ENCODE measurements around the gene C9orf72. TPM values are rescaled to one million over a fixed set of nuclear protein-coding genes. Genes with fewer than 3 reads are reported as not detected.
A peak's percentile ranks its signal among the peaks of the same experiment; 100 is the strongest.
"Not testable (repeated sequence)": the region's sequence is repeated elsewhere in the genome, so short reads cannot be mapped to it uniquely, and the experiment has no call there.

Gene C9orf72
- 18.7 TPM for total RNA-seq
- long read RNA-seq, partial matches to known transcripts, result 4 of 10 reads
- long read RNA-seq, other reads (novel, unspliced or antisense), result 2 of 10 reads

GRCh38 chr9:27572918-27573633 is at the start of gene C9orf72:
C9orf72 (minus strand) TSS chr9:27573481; CDS start chr9:27567120, 6,361 bp downstream.
- intact Hi-C loops (cut with DNase I), result loop anchor here (10.0 kb wide), 1 partner anchor 112 kb away; no protein-coding TSS in a partner anchor

GRCh38 chr9:27622693-27623340 is 49.5 kb upstream of the C9orf72 start:
- no peak for ATAC-seq
- intact Hi-C loops (cut with DNase I), result no loop called here
- DNase-seq (ENCODE audit: missing footprints), result no peak

More at GRCh38 chr9:27572918-27573633, at the start of gene C9orf72:
- DNase-seq (ENCODE audit: missing footprints) (peak; percentile 91), ATAC-seq (peak; percentile 95)

- DNase-seq (ENCODE audit: missing footprints) (no peak), ATAC-seq (no peak)
- intact Hi-C loops (cut with DNase I), result no loop called here
These were observed 46.5 kb upstream of the C9orf72 start for GRCh38 chr9:27619743-27620142.

GRCh38 chr9:27618066-27618465 is 44.8 kb upstream of the C9orf72 start:
- ATAC-seq (no peak), DNase-seq (ENCODE audit: missing footprints) (no peak)
- intact Hi-C loops (cut with DNase I), result no loop called here

- DNase-seq (ENCODE audit: missing footprints), result no peak
- no peak for ATAC-seq
- intact Hi-C loops (cut with DNase I), result no loop called here
These were observed 41.3 kb upstream of the C9orf72 start for GRCh38 chr9:27614551-27614950.

GRCh38 chr9:27612036-27612435 is 38.8 kb upstream of the C9orf72 start:
- ATAC-seq; DNase-seq (ENCODE audit: missing footprints); intact Hi-C loops (cut with DNase I): not testable (repeated sequence)

GRCh38 chr9:27610622-27611021 is 37.3 kb upstream of the C9orf72 start:
- DNase-seq (ENCODE audit: missing footprints) (no peak), ATAC-seq (no peak)
- intact Hi-C loops (cut with DNase I), result no loop called here

GRCh38 chr9:27602954-27603353 is 29.7 kb upstream of the C9orf72 start:
- DNase-seq (ENCODE audit: missing footprints), result no peak
- intact Hi-C loops (cut with DNase I), result no loop called here
- ATAC-seq, result no peak

- DNase-seq (ENCODE audit: missing footprints), result no peak
- intact Hi-C loops (cut with DNase I), result no loop called here
- no peak for ATAC-seq
These were observed 29.0 kb upstream of the C9orf72 start for GRCh38 chr9:27602142-27602861.

GRCh38 chr9:27601396-27601795 is 28.1 kb upstream of the C9orf72 start:
- DNase-seq (ENCODE audit: missing footprints) (no peak), ATAC-seq (no peak)
- intact Hi-C loops (cut with DNase I), result no loop called here

- no peak for DNase-seq (ENCODE audit: missing footprints)
- ATAC-seq, result peak; percentile 54
- intact Hi-C loops (cut with DNase I), result no loop called here
These were observed 27.0 kb upstream of the C9orf72 start for GRCh38 chr9:27600256-27600655.

GRCh38 chr9:27599870-27600238 is 26.6 kb upstream of the C9orf72 start:
- no peak for ATAC-seq
- DNase-seq (ENCODE audit: missing footprints), result no peak
- intact Hi-C loops (cut with DNase I), result no loop called here

- ATAC-seq, result peak; percentile 44
- intact Hi-C loops (cut with DNase I), result no loop called here
- DNase-seq (ENCODE audit: missing footprints), result no peak
These were observed 26.0 kb upstream of the C9orf72 start for GRCh38 chr9:27599102-27599869.

- DNase-seq (ENCODE audit: missing footprints) (no peak), ATAC-seq (no peak)
- intact Hi-C loops (cut with DNase I), result no loop called here
These were observed 22.5 kb upstream of the C9orf72 start for GRCh38 chr9:27595733-27596132.

- no peak for DNase-seq (ENCODE audit: missing footprints)
- intact Hi-C loops (cut with DNase I), result no loop called here
- ATAC-seq, result no peak
These were observed 18.4 kb upstream of the C9orf72 start for GRCh38 chr9:27591672-27592071.

GRCh38 chr9:27591093-27591492 is 17.8 kb upstream of the C9orf72 start:
- DNase-seq (ENCODE audit: missing footprints) (no peak), ATAC-seq (no peak)
- intact Hi-C loops (cut with DNase I), result no loop called here

- ATAC-seq (no peak), DNase-seq (ENCODE audit: missing footprints) (no peak)
- intact Hi-C loops (cut with DNase I), result no loop called here
These were observed 17.4 kb upstream of the C9orf72 start for GRCh38 chr9:27590651-27591050.

GRCh38 chr9:27589462-27589861 is 16.2 kb upstream of the C9orf72 start:
- DNase-seq (ENCODE audit: missing footprints) (no peak), ATAC-seq (no peak)
- intact Hi-C loops (cut with DNase I), result no loop called here

GRCh38 chr9:27586304-27586703 is 13.0 kb upstream of the C9orf72 start:
- intact Hi-C loops (cut with DNase I), result no loop called here
- no peak for ATAC-seq
- DNase-seq (ENCODE audit: missing footprints), result no peak
